HG02840 (cell line): Measurements from ENCODE around the gene EMILIN1.
"Not testable (repeated sequence)": the region's sequence is repeated elsewhere in the genome, so short reads cannot be mapped to it uniquely, and the experiment has no call there.

Experiments used
- ATAC-seq: cut with Tn5 transposase; IDR thresholded peaks from one replicate; pipeline ENCODE4 v1.9.1; 2021; ENCODE audit warnings: mild to moderate bottlenecking, moderate library complexity, moderate number of reproducible peaks; ENCODE audit not compliant: unreplicated experiment, low FRiP score

EMILIN1 gene

DNA sequence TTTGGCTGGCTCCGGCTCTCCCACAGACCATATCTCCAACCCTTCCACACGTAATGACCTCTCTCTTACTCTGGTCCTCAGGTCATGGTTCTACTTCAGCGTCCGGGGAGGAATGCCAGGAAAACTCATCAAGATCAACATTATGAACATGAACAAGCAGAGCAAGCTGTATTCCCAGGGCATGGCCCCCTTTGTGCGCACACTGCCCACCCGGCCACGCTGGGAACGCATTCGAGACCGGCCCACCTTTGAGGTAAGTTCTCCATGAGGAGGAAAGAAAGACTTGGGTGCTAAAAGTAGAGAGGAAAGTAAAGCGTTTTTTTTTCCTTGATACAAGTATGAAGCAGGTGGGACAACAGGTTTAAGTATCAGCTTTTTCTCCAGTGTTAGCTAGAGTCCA lies 25.1 kb upstream of the EMILIN1 start:
- ATAC-seq, result no peak

GRCh38 chr2:27053776-27054175 lies 24.6 kb upstream of the EMILIN1 start:
- no peak for ATAC-seq

DNA sequence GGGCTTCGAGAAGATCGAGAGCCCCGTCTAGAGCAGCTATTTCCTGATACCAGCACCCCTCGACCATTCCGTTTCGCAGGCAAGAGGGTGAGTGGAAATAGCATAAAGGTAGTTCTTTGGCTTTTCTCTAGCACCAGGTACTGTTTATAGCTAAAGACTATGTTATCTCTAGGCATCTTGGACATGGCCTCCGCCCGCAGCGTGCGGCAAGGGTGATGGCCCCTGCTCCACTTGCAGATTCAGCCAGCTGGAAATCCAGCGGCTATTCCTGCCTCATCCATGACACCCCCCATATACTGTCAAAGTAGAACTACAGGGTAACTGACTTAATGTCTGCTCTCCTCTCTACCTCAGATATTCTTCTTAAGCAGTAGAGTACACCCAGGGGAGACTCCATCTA lies 23.7 kb upstream of the EMILIN1 start:
- ATAC-seq, result no peak

DNA sequence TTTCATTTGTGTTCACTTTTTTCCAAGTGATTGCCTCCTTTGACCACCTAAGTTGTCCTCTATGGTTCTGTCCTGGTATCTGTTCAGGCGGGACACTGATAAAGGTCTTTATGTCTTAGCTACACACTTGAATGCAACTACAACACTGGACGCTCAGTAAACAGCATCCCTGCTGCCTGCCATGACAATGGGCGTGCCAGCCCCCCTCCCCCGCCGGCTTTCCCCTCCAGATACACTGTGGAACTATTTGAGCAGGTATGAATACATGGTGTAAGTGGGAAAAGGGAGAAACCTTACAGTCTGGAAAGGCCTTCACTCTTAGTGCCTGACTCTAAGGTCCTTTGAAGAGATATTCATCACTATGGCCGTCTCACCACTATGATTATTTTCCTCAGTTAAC lies 21.2 kb upstream of the EMILIN1 start:
- no peak for ATAC-seq

GRCh38 chr2:27058210-27058609 lies 20.2 kb upstream of the EMILIN1 start:
- ATAC-seq, result no peak

DNA sequence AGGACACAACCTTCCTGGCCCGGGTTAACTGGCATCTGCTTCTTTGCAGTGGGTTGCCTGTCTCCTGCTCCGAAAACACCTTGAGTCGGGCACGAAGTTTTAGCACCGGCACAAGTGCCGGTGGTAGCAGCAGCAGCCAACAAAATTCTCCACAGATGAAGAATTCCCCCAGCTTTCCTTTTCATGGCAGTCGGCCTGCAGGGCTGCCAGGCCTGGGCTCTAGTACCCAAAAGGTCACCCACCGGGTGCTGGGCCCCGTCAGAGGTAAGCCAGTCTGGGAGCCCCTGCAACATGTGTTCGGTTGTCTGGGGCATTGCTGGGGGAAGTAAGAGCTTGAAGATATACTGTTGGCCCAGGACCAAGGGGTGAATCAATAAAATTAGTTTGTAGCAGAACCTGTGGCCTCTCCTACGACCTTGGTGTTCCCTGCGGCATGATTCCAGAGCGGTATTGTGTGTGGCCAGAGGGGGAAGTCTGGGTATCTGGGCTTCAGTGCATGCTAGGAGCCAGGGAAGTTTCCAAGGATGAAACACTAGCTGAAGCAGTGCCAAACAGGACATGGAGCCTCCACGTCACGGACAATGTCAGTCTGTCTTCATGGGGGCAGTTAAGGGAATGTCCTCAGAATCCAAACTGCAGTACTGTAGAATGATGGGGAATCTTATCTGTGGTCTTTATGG lies 19.1 kb upstream of the EMILIN1 start:
- no peak for ATAC-seq

DNA sequence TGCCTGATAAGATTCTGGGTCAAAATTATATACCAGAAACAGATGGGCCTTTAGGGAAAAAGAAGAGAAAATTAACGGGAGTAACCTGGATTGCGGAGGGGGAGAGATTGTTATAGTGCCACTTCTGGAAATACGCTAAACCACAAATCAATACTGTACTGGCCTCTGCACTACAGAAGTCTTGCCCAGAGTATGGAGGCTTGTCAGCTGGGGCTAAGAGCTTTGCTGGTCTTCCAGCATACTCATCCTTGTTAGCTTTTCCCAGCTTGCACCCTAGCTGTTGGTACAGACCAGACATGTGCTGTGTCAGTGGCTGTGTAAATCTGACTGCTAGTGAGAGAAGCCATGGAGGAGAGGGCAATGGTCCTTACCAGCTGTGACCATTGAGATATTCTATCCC lies 18.1 kb upstream of the EMILIN1 start:
- no peak for ATAC-seq

GRCh38 chr2:27065128-27065527 lies 13.3 kb upstream of the EMILIN1 start:
- no peak for ATAC-seq

DNA sequence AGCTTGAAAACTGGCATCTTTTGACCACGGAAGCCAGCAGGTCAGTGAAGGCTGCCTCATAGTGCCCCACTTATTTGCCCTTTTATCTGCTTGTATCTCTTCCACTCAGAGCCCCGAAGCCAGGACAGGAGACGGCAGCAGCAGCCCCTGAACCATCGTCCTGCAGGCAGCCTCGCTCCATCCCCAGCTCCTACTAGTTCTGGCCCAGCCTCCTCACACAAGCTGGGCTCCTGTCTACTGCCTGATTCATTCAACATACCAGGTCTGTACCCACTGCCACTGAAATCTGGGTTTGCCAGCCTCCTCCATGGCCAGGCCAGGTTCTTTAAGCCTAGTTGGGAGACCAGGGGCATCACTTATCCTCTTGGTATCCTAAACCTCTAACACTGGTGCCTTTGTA lies 11.0 kb upstream of the EMILIN1 start:
- ATAC-seq, result no peak

- no peak for ATAC-seq
Measured at GRCh38 chr2:27069436-27069835, 9.0 kb upstream of the EMILIN1 start.

GRCh38 chr2:27069961-27070618 lies 8.3 kb upstream of the EMILIN1 start:
- ATAC-seq, result no peak

DNA sequence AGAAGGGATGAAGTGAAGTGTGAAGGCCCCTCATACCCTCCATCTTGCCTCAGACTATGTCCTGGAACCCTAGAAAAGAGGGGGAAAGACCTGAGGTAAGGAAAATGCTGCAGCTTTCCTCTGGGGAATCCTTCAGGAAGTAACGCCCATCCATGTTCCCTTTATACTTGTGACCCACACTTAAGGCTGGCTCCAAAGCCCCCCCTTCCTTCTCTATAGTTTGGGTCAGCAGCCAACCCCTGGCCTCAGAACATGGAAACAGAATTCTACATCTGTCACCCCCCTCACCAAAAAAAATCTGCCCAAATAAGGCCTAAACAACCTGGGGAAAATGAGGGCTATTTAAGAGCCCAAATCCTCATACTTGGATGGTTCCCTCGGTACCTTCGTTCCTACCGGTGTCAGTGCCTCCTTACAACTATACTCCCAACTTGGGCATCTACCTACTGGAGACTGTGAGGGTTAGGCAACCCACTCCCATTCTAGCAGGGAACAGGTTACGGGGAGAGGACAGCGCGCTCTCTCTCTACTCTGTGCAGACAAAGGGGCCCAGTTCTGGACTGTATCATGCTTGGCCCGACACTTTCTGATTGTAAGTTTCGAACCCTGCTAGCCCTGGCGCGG lies 7.7 kb upstream of the EMILIN1 start:
- no peak for ATAC-seq

GRCh38 chr2:27071277-27071989 lies 7.0 kb upstream of the EMILIN1 start, which contains the start of gene OST4:
TSS of gene OST4 (minus strand) at chr2:27071654.
- peak; percentile 84 for ATAC-seq

DNA sequence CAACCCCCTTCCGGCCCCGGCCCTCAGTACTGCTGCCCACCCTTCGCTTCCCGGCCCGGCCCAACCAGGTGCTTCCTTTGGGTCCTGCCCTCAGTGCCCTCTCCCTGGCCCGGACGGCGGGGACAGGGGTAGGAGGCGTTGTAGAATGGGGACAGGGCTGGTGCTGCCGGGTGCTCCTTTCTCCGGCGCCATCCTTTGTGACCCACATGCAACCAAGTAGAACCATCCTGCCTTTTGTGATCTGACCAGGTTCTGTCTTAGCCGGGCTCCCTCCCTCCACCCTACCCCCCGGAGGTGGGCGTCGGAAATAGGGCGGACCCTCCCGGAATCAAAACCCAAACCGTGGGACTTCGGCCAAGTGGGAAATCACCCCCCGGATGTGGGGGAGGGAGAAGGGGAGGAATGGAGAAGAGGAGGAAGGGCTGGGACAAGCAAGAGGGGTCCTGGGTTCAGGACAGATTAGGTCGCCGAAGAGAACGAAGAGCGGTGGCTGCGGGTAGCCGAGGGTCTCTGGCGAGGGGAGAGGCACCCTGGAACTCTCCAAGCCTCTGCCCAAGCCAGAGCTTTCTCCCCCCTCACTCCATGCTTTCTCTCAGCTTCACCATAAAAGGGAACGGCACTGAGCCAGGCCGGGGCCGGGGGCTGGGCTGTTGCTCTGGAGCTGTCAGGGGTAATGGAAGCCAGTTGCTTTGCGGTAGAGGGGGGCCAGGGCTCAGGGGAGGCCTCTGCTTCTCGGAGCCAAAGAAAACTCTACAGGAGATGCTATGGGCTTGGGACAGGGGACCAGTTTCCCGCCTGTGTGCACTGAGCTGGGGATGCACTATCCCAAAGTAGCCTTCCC lies 6.2 kb upstream of the EMILIN1 start:
- ATAC-seq, result peak; percentile 35

GRCh38 chr2:27072920-27073319 lies 5.5 kb upstream of the EMILIN1 start:
- ATAC-seq, result no peak

DNA sequence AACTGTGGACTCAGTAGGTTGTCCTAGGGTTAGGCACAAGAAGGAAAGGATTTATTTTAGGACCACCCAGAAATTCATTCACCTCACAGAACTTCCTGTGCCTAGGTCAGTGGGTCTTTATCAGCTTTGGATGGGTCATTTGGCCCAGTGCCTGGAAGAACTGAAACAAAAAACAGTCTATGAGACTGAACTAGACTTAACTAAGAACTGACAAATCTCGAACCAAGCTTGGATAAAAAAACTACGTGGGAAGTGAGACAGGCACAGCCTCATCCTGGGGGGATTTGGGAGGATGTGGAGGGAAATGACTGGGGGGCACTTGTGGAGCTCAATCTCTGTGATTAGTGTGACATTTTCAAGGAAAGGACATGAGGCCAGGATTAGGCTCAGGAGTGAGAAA lies 4.6 kb upstream of the EMILIN1 start:
- ATAC-seq, result no peak

DNA sequence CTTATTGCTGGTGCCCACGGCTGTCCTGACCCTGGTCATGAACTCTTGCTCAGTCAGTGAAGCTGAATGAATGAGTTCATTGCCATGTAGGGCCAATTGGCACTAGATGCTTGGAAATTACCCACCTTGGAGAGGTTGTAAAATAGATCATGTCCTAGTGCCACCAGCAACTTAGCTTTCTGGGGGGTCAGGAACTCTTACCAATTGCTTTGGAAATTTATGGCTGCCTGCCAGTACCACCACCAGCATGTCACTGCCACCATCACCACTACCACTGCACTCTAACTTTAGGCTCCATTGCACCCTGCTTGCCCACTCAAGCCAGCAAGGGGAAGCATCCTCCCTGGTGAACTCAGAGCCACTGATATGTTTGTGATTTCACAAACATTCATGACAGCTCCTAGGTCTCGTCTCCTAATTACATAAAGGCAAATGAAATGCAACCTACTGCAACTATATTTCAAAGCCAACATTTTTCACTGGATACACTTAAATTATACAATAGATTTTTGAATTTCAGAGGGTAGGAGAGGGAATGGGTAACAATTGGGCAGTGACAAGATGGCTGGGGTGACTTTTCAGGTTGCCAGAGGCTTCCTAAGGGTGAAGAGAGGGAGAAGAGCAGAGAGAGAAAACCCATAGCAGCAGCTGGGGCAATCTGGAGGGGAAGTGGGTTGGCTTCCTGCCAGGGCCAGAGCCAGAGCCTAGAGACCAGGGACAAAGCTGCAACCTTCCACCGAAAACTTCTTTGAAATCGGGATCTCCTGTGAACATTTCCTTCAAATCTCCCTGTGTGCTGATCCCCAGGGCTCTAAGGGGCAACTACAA lies 3.5 kb upstream of the EMILIN1 start:
- ATAC-seq, result no peak

- not testable (repeated sequence) for ATAC-seq
Measured at GRCh38 chr2:27075566-27075871, 2.9 kb upstream of the EMILIN1 start.

DNA sequence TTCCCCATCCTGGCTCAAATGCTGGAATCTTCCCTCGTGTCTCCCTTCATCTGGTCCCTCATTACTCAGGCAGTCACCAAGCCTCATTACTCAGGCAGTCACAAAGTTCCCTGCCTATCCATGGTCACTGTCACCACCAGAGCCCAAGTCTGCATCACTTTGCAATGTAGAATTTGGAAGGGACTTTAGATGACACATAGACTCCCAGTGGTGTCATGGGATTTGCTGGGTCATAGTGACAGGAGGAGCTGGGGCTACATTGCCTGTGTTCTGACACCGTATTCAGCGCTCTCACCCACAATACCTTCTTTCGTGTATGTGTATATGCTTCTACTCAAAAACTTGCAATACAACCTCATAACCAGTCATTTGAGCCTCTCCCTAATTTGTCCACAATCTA lies 2.1 kb upstream of the EMILIN1 start:
- no peak for ATAC-seq

- ATAC-seq, result no peak
Measured at GRCh38 chr2:27077231-27077630, 1.2 kb upstream of the EMILIN1 start.
